Activated naive CD8-positive, alpha-beta T cell treated with anti-CD3 and anti-CD28 coated beads, Interleukin-2, amount 50 U/mL, for 24 hours (primary cell): ENCODE measurements around the gene LSR.

Experiments
- ATAC-seq: fragments of 150-1000 bp; cut with Tn5 transposase; one replicate; pipeline ENCODE4 v1.10.0; 2021
- DNase-seq: peaks from one replicate; pipeline ENCODE4 v3.0.0; 2021
- H3K27ac Mint-ChIP-seq: one replicate; pipeline ENCODE4 v1.8.0; 2021; ENCODE audit warnings: mild to moderate bottlenecking, mixed read lengths
- H3K27me3 Mint-ChIP-seq: one replicate; pipeline ENCODE4 v1.8.0; 2021; ENCODE audit warnings: mixed read lengths
- H3K36me3 Mint-ChIP-seq: one replicate; pipeline ENCODE4 v1.8.0; 2021; ENCODE audit warnings: low read depth, mixed read lengths
- H3K4me1 Mint-ChIP-seq: one replicate; pipeline ENCODE4 v1.8.0; 2021; ENCODE audit warnings: mixed read lengths
- H3K4me3 Mint-ChIP-seq: one replicate; pipeline ENCODE4 v1.8.0; 2021; ENCODE audit warnings: mild to moderate bottlenecking, moderate library complexity, mixed read lengths
- H3K9me3 Mint-ChIP-seq: one replicate; pipeline ENCODE4 v1.8.0; 2021; ENCODE audit warnings: mixed read lengths

Gene LSR, protein sequence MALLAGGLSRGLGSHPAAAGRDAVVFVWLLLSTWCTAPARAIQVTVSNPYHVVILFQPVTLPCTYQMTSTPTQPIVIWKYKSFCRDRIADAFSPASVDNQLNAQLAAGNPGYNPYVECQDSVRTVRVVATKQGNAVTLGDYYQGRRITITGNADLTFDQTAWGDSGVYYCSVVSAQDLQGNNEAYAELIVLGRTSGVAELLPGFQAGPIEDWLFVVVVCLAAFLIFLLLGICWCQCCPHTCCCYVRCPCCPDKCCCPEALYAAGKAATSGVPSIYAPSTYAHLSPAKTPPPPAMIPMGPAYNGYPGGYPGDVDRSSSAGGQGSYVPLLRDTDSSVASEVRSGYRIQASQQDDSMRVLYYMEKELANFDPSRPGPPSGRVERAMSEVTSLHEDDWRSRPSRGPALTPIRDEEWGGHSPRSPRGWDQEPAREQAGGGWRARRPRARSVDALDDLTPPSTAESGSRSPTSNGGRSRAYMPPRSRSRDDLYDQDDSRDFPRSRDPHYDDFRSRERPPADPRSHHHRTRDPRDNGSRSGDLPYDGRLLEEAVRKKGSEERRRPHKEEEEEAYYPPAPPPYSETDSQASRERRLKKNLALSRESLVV

GRCh38 chr19:35248310-35249145, at the start of gene LSR:
Gene LSR, plus strand, starts transcription at chr19:35249002. Its CDS starts 21 bp downstream, at chr19:35249023.
- DNase-seq (peak; percentile 71), ATAC-seq (peak; percentile 92)
- H3K36me3 Mint-ChIP-seq = peaks cover 14% of the 10 kb centered on the region
- H3K27me3 Mint-ChIP-seq = peaks cover 3% of the 10 kb centered on the region
- H3K4me1 Mint-ChIP-seq = peaks cover 33% of the 10 kb centered on the region
- peak within 1 kb of the TSS; percentile 89 for H3K4me3 Mint-ChIP-seq
- peak within 1 kb of the TSS; percentile 83 for H3K27ac Mint-ChIP-seq
- H3K9me3 Mint-ChIP-seq = peaks cover 14% of the 10 kb centered on the region

DNA sequence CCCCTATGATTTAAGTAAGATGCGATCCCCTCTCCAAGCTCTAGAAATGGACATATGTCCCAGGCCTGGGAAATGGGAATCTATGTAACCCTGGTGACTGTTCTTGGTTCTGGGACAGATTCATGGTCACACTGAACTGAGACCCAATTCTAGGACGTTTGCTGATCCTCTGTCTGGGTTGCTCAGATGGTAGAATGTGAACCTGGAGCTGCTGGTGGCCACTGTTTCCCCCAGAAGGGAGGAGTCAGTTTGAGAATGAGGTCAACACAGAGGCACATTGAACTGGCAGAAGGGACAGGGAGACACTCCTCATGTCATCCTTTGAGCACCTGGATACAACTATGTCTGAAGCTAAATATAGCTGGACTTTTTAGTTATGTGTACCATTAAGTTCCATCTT, 49.3 kb upstream of the LSR start:
- no peaks in the 10 kb centered on the region for H3K9me3 Mint-ChIP-seq
- H3K4me3 Mint-ChIP-seq = no peak overlapping the region
- no peaks in the 10 kb centered on the region for H3K27me3 Mint-ChIP-seq
- ATAC-seq = no peak
- DNase-seq = no peak
- peaks cover 42% of the 10 kb centered on the region for H3K4me1 Mint-ChIP-seq
- no peaks in the 10 kb centered on the region for H3K36me3 Mint-ChIP-seq
- no peak overlapping the region for H3K27ac Mint-ChIP-seq

GRCh38 chr19:35202722-35203688, 45.8 kb upstream of the LSR start:
- Mint-ChIP-seq H3K4me3 (peak overlapping the region; percentile 0), H3K27me3 (no peaks in the 10 kb centered on the region), H3K4me1 (peaks cover 73% of the 10 kb centered on the region), H3K27ac (peak overlapping the region; percentile 91), H3K36me3 (no peaks in the 10 kb centered on the region), H3K9me3 (no peaks in the 10 kb centered on the region)
- ATAC-seq (peak; percentile 26), DNase-seq (no peak)

GRCh38 chr19:35204799-35205732, 43.7 kb upstream of the LSR start:
- Mint-ChIP-seq H3K9me3 (no peaks in the 10 kb centered on the region), H3K27me3 (no peaks in the 10 kb centered on the region), H3K36me3 (no peaks in the 10 kb centered on the region), H3K4me1 (peaks cover 84% of the 10 kb centered on the region), H3K4me3 (peak overlapping the region; percentile 27), H3K27ac (peak overlapping the region; percentile 89)
- ATAC-seq (peak; percentile 70), DNase-seq (peak; percentile 47)

GRCh38 chr19:35205733-35206323, 43.0 kb upstream of the LSR start:
- Mint-ChIP-seq H3K27ac (peak overlapping the region; percentile 89), H3K36me3 (peaks cover 2% of the 10 kb centered on the region), H3K9me3 (no peaks in the 10 kb centered on the region), H3K27me3 (no peaks in the 10 kb centered on the region), H3K4me1 (peaks cover 87% of the 10 kb centered on the region), H3K4me3 (peak overlapping the region; percentile 27)
- DNase-seq = no peak
- no peak for ATAC-seq

DNA sequence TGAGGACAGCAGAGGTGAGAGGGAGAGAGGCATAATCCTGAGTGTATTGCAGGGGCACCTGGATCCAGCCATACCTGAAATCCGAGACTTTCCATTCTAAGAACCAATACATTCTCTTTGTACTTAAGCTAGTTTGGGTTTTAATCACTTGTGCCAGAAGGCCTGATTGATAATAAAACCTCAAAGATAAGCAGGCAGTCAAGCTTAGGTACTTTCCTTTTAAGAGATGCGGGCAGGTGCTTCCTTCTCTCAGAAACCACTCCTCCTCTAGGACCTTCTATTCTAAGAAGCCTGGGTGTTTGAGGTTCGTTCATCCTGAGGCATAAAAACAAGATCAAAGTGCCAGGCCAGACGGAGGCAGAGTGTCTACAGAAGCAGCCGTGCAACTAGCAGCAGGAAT, 42.4 kb upstream of the LSR start:
- peaks cover 85% of the 10 kb centered on the region for H3K4me1 Mint-ChIP-seq
- no peaks in the 10 kb centered on the region for H3K27me3 Mint-ChIP-seq

GRCh38 chr19:35206855-35207254, 41.9 kb upstream of the LSR start:
- H3K4me1 Mint-ChIP-seq = peaks cover 85% of the 10 kb centered on the region
- ATAC-seq = no peak
- no peaks in the 10 kb centered on the region for H3K9me3 Mint-ChIP-seq
- no peak for DNase-seq
- H3K4me3 Mint-ChIP-seq = peak overlapping the region; percentile 42
- H3K36me3 Mint-ChIP-seq = peaks cover 3% of the 10 kb centered on the region
- H3K27ac Mint-ChIP-seq = peak overlapping the region; percentile 89
- H3K27me3 Mint-ChIP-seq = no peaks in the 10 kb centered on the region

More for the DNA sequence above, 42.4 kb upstream of the LSR start:
- DNase-seq = no peak
- Mint-ChIP-seq H3K27ac (peak overlapping the region; percentile 89), H3K4me3 (peak overlapping the region; percentile 27), H3K36me3 (peaks cover 3% of the 10 kb centered on the region), H3K9me3 (no peaks in the 10 kb centered on the region)
- ATAC-seq = peak; percentile 47

DNA sequence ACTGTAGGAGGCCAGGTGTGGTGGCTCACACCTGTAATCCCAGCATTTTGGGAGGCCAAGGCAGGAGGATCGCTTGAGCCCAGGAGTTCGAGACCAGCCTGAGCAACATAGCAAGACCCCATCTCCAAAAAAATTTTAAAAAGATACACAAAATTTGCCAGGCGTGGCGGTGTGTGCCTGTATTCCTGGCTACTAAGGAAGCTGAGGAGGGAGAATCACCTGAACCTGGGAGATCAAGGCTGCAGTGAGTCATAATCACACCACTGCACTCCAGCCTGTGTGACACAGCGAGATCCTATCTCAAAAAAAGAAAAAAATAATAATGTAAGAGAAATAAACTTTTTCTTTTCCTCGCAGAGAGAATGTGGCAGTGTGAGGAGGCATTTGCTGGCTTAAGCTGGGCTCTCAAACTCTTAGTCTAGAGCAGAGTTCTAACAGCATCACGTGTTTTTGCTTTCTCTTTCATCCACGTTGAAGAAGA, 41.4 kb upstream of the LSR start:
- H3K36me3 Mint-ChIP-seq = peaks cover 3% of the 10 kb centered on the region
- no peaks in the 10 kb centered on the region for H3K27me3 Mint-ChIP-seq
- DNase-seq (no peak), ATAC-seq (no peak)
- peaks cover 86% of the 10 kb centered on the region for H3K4me1 Mint-ChIP-seq
- H3K27ac Mint-ChIP-seq = peak overlapping the region; percentile 89
- peak overlapping the region; percentile 10 for H3K4me3 Mint-ChIP-seq
- H3K9me3 Mint-ChIP-seq = no peaks in the 10 kb centered on the region

DNA sequence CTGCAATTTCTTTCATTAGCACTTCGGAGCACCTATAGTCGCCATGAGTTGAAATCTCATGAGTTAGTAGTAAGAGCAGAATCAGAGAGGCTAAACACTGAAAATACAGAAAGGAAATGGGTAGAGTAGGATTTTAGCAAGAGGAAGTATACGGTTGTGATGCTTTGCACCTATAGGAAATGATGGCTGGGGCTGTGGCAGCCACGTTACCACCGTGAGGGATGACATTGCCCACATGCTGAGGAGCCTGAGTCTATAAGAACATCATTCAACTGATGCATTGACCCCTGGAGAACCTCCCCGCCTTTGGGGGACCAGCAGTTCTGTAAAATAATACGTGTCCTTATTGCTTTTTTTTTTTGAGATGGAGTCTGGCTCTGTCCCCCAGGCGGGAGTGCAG, 40.7 kb upstream of the LSR start:
- no peaks in the 10 kb centered on the region for H3K9me3 Mint-ChIP-seq
- H3K4me3 Mint-ChIP-seq = no peak overlapping the region
- H3K27ac Mint-ChIP-seq = peak overlapping the region; percentile 89
- H3K4me1 Mint-ChIP-seq = peaks cover 86% of the 10 kb centered on the region
- ATAC-seq (no peak), DNase-seq (no peak)
- peaks cover 3% of the 10 kb centered on the region for H3K36me3 Mint-ChIP-seq
- H3K27me3 Mint-ChIP-seq = no peaks in the 10 kb centered on the region

DNA sequence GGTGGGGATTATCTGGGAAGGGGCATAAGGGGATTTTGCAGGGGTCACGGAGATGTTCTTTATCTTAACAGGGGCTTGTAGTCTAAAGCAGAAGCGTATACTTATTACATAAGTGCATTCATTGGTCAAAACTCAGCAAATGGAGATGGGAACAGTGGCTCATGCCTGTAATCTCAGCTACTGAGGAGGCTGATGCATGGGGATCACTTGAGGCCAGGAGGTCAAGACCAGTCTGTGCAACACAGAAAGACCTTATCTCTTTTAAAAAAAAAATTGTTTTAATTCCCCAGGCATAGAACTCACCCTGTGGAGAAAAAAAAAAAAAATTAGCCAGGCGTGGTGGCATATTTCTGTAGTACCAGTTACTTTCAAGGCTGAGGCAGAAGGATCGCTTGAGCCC, 39.2 kb upstream of the LSR start:
- H3K4me1 Mint-ChIP-seq = peaks cover 86% of the 10 kb centered on the region
- H3K27ac Mint-ChIP-seq = no peak overlapping the region
- peaks cover 3% of the 10 kb centered on the region for H3K36me3 Mint-ChIP-seq

GRCh38 chr19:35211545-35212230, 37.1 kb upstream of the LSR start:
- peaks cover 84% of the 10 kb centered on the region for H3K4me1 Mint-ChIP-seq
- peak; percentile 70 for DNase-seq
- H3K27ac Mint-ChIP-seq = peak overlapping the region; percentile 95
- H3K27me3 Mint-ChIP-seq = no peaks in the 10 kb centered on the region
- no peaks in the 10 kb centered on the region for H3K9me3 Mint-ChIP-seq
- ATAC-seq = peak; percentile 21
- H3K36me3 Mint-ChIP-seq = peaks cover 3% of the 10 kb centered on the region
- peak overlapping the region; percentile 58 for H3K4me3 Mint-ChIP-seq

More for the DNA sequence above, 39.2 kb upstream of the LSR start:
- H3K4me3 Mint-ChIP-seq = no peak overlapping the region
- no peaks in the 10 kb centered on the region for H3K27me3 Mint-ChIP-seq
- no peak for ATAC-seq
- H3K9me3 Mint-ChIP-seq = no peaks in the 10 kb centered on the region
- DNase-seq = no peak

GRCh38 chr19:35212241-35212640, 36.6 kb upstream of the LSR start:
- ATAC-seq (no peak), DNase-seq (no peak)
- peaks cover 3% of the 10 kb centered on the region for H3K36me3 Mint-ChIP-seq
- H3K27ac Mint-ChIP-seq = peak overlapping the region; percentile 95
- H3K27me3 Mint-ChIP-seq = no peaks in the 10 kb centered on the region
- H3K4me1 Mint-ChIP-seq = peaks cover 79% of the 10 kb centered on the region
- H3K9me3 Mint-ChIP-seq = no peaks in the 10 kb centered on the region
- peak overlapping the region; percentile 58 for H3K4me3 Mint-ChIP-seq
